ENCODE data around the gene PARD3.

DNA sequence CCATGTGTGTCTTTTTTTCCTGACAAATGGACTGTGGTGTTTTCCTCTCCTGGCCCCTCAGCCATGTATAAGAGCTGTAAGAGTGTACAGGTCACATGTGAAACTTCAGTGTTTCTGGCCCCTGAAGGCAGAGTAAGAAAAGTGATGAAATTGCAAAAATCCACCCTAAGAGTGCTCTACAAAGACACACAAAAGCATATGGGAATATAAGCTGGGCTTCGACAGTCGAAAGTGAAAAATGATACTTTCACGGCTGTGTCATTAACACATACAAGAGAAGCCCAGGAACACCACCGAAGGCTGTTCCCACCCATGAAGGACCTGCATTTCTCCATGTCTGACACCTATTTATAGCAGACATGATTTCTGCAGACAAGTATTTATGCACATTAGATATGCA lies 192.2 kb downstream of the PARD3 start:
- TF ChIP-seq, protein P1, sequence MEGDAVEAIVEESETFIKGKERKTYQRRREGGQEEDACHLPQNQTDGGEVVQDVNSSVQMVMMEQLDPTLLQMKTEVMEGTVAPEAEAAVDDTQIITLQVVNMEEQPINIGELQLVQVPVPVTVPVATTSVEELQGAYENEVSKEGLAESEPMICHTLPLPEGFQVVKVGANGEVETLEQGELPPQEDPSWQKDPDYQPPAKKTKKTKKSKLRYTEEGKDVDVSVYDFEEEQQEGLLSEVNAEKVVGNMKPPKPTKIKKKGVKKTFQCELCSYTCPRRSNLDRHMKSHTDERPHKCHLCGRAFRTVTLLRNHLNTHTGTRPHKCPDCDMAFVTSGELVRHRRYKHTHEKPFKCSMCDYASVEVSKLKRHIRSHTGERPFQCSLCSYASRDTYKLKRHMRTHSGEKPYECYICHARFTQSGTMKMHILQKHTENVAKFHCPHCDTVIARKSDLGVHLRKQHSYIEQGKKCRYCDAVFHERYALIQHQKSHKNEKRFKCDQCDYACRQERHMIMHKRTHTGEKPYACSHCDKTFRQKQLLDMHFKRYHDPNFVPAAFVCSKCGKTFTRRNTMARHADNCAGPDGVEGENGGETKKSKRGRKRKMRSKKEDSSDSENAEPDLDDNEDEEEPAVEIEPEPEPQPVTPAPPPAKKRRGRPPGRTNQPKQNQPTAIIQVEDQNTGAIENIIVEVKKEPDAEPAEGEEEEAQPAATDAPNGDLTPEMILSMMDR (conservative IDR thresholded peaks at IDR 0.05; ENCODE audit: low read length), result no peak
- no peak for TF ChIP-seq EZH2phosphoT487 (IDR thresholded peaks at IDR 0.05; ENCODE audit: borderline replicate concordance)

All from Loucy (cell line).